Common myeloid progenitor, CD34-positive (primary cell): ENCODE results near the gene GSG1.

Source experiments
- CTCF ChIA-PET: fragments of 350-600 bp; sonication (Branson Sonifier 250); formaldehyde crosslinking; loops from one replicate; lab custom pipeline; 2021; ENCODE audit warnings: antibody characterized with exemption; lab: Charles Lee
- POLR2A ChIA-PET: fragments of 350-600 bp; sonication (Branson Sonifier 250); formaldehyde crosslinking; loops from one replicate; lab custom pipeline; 2021; ENCODE audit warnings: antibody characterized with exemption; lab: Charles Lee
- DNase-seq, 3 donors: peaks; one replicate each; pipeline versions ENCODE4 v3.0.0 to v3.0.0-alpha.2; 2013
- H3K27ac ChIP-seq, 2 experiments: 1 replicate in 1 of 2; 2 replicates in 1 of 2; pipeline ENCODE4 v1.7.0; 2013; ENCODE audit warnings: inconsistent platforms in 2 of 2, low read length in 2 of 2, mild to moderate bottlenecking in 2 of 2, low read depth in 1 of 2, moderate library complexity in 1 of 2; ENCODE audit not compliant: severe bottlenecking in 2 of 2, insufficient read depth in 1 of 2, poor library complexity in 1 of 2
- H3K27me3 ChIP-seq, 5 experiments: replicated peaks in 2 of 5; 1 replicate in 3 of 5; 2 replicates in 2 of 5; pipeline versions ENCODE4 v1.6.1 to v1.7.0; 2013; ENCODE audit warnings: low read length in 4 of 5, mild to moderate bottlenecking in 2 of 5, moderate library complexity in 2 of 5, inconsistent platforms in 1 of 5; ENCODE audit not compliant: insufficient read depth in 5 of 5, control insufficient read depth in 4 of 5
- H3K36me3 ChIP-seq, 4 experiments: 1 replicate in 2 of 4; 2 replicates in 2 of 4; pipeline versions ENCODE4 v1.6.1 to v1.7.0; 2013; ENCODE audit warnings: low read length in 3 of 4, control low read depth in 1 of 4, mild to moderate bottlenecking in 1 of 4; ENCODE audit not compliant: control insufficient read depth in 4 of 4, insufficient read depth in 4 of 4
- H3K4me1 ChIP-seq, 4 experiments: 1 replicate in 3 of 4; 2 replicates in 1 of 4; pipeline versions ENCODE4 v1.6.1 to v1.7.1; 2013; ENCODE audit warnings: low read length in 3 of 4, mild to moderate bottlenecking in 3 of 4, control low read depth in 1 of 4, inconsistent platforms in 1 of 4, moderate library complexity in 1 of 4; ENCODE audit not compliant: control insufficient read depth in 4 of 4, insufficient read depth in 4 of 4; ENCODE audit errors: control extremely low read depth in 1 of 4
- H3K4me3 ChIP-seq, 7 experiments: 1 replicate in 4 of 7; 2 replicates in 3 of 7; pipeline versions ENCODE4 v1.5.1 to v1.7.0; 2013; ENCODE audit warnings: mild to moderate bottlenecking in 7 of 7, low read length in 6 of 7, moderate library complexity in 6 of 7, inconsistent platforms in 2 of 7, low read depth in 2 of 7, control low read depth in 1 of 7; ENCODE audit not compliant: insufficient read depth in 4 of 7, control insufficient read depth in 1 of 7; ENCODE audit errors: extremely low read depth in 1 of 7
- H3K9me3 ChIP-seq, 5 experiments: 1 replicate in 4 of 5; 2 replicates in 1 of 5; pipeline versions ENCODE4 v1.6.1 to v1.7.1; 2013; ENCODE audit warnings: low read length in 4 of 5, mild to moderate bottlenecking in 2 of 5, inconsistent platforms in 1 of 5, low read depth in 1 of 5, moderate library complexity in 1 of 5; ENCODE audit not compliant: control insufficient read depth in 4 of 5, insufficient read depth in 2 of 5; ENCODE audit errors: control extremely low read depth in 1 of 5
- WGBS: methylation state at CpG from one replicate; pipeline ENCODE4 v1.1.5; 2013; ENCODE audit not compliant: insufficient coverage; 5-methylcytosine and 5-hydroxymethylcytosine counted together

The GSG1 gene

DNA sequence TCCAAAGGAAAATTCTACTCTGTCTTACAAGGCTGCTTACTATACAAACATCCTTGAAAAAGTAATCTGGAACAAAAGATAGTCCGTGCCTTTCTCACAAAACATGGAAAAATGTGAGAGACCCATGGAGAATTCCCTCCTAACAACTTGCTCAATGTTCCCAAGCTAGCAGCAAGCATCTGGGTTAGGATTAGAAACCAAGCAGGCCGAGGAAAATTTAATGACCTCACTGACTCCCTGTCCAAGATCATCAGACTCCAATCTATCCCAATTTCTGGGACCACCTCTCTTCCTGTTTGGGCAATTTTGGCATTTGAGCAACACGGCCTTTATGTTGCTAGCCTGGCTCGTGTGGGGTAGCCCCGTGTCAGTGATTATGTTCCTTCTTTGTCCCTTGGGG, 18.1 kb upstream of the GSG1 start:
- Histone ChIP-seq H3K4me1 (peaks cover 0 to 17% (median 9%) of the 10 kb centered on the region in 4 experiments), H3K4me3 (no peak overlapping the region), H3K9me3 (no peaks in the 10 kb centered on the region), H3K27me3 (no peaks in the 10 kb centered on the region), H3K36me3 (no peaks in the 10 kb centered on the region), H3K27ac (no peak overlapping the region)
- 100% methylated on average over 4 of the region's 5 CpGs for WGBS
- POLR2A ChIA-PET, result no interaction called here
- no peak for DNase-seq
- CTCF ChIA-PET, result interaction anchor here (1.4 to 1.6 kb wide), 3 partner anchors 12 to 21 kb away, joined by 3 to 4 read pairs (median 4); no protein-coding TSS in a partner anchor

DNA sequence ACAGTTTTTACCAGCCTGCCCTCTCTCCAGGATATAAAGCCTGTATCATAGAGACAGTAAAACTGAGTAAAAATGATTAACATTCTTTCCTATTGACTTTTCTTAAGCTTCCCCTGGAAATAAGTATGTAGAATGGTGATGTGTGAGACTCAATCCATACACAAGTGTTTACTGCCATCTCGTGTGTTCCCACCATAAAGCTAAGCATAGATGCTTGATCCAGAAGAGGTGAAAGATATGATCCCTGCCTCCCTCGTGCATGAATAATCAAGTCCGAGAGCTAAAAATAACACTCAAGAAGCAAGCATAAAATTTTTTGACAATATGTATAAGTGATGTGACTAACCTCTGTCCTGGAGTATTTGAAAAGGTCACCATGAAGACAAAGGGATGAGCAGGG, 16.9 kb upstream of the GSG1 start:
- Histone ChIP-seq H3K4me1 (peaks cover 0 to 20% (median 5%) of the 10 kb centered on the region in 4 experiments), H3K27me3 (no peaks in the 10 kb centered on the region), H3K9me3 (no peaks in the 10 kb centered on the region), H3K27ac (no peak overlapping the region), H3K36me3 (no peaks in the 10 kb centered on the region), H3K4me3 (no peak overlapping the region)
- DNase-seq, result no peak
- POLR2A ChIA-PET, result no interaction called here
- CTCF ChIA-PET, result interaction anchor here (1.1 to 1.5 kb wide), 3 partner anchors 16 to 21 kb away, joined by 3 to 4 read pairs (median 4); no protein-coding TSS in a partner anchor
- WGBS, result no CpG with 5 or more reads among the region's 3 CpGs

DNA sequence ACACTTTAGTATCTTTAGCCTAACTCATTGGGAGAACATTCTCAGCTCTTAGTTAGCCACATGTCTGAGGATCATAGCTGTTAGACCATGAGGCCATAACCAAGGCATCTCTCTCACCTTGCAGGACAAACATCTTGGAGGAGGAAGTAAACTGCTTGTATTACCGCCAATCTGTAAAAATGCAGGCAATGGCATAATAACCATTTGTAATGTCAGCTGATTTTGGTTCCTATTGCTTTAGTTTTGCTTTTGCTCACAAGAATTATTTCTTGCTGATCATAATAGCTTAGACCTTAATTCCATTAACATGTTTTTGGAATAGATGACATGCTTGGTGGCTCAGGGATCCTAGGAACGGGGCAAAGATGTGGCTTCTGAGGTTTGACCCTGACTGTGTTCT, 16.4 kb upstream of the GSG1 start:
- CTCF ChIA-PET, result interaction anchor here (1.1 to 1.5 kb wide), 3 partner anchors 15 to 20 kb away, joined by 3 to 4 read pairs (median 4); no protein-coding TSS in a partner anchor
- peaks cover 0 to 16% (median 0%) of the 10 kb centered on the region in 4 experiments for H3K4me1 ChIP-seq
- POLR2A ChIA-PET, result no interaction called here
- no peaks in the 10 kb centered on the region for H3K27me3 ChIP-seq
- H3K9me3 ChIP-seq, result no peaks in the 10 kb centered on the region
- H3K27ac ChIP-seq, result no peak overlapping the region
- DNase-seq, result no peak
- H3K36me3 ChIP-seq, result no peaks in the 10 kb centered on the region
- 100% methylated on average over 1 of the region's 2 CpGs for WGBS
- no peak overlapping the region for H3K4me3 ChIP-seq

DNA sequence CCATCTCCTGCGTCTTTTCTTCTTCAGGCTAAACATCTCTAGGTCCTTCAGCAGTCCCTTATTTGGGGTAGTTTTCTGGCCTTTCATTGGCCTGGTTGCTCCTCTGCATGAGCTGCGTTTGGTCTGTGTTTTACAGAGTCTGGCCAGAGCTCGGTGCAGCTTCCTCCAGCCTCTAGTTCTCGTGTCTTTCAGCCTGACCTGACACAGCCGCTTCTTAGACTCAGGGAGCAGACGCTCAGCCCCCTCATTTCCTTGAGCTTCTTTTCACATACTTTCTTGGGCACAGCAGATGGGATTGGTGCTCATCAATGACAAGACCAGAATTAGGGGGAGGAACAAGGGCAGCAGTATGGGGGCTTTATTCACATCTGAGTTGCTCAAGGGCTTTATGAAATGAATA, 13.6 kb upstream of the GSG1 start:
- Histone ChIP-seq H3K4me1 (peaks cover 0 to 14% (median 0%) of the 10 kb centered on the region in 4 experiments), H3K36me3 (no peaks in the 10 kb centered on the region), H3K27me3 (no peaks in the 10 kb centered on the region), H3K9me3 (peaks cover 0 to under 1% (median 0%) of the 10 kb centered on the region in 5 experiments), H3K27ac (no peak overlapping the region), H3K4me3 (no peak overlapping the region)
- ChIA-PET CTCF (interaction anchor here (0.8 to 2.0 kb wide), 4 partner anchors 12 to 19 kb away, joined by 3 to 8 read pairs (median 4); no protein-coding TSS in a partner anchor), POLR2A (interaction anchor here (0.6 kb wide), 1 partner anchor 120 kb away, joined by 4 read pairs; no protein-coding TSS in a partner anchor)
- 97% methylated on average over 5 of the region's 6 CpGs for WGBS
- no peak for DNase-seq

DNA sequence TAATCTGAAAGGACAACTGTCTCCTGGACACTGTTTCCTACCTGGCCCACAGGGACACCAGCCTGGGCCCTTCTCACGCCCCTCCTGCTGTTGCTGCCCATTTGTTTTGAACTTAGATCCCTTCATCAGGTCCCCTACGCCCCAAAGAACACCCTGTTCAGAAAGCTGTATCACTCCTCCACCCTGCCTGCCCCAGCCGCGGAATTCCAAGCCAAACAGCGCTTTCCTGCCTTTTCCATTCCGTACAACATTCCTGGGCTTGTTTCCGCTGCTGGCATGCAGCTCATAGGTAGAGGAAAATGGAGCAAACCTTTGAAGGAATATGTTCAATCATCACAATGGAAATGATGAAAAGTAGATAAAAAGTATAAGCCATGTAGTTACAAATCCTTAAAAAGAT, 12.8 kb upstream of the GSG1 start:
- Histone ChIP-seq H3K4me1 (peaks cover 0 to 14% (median 0%) of the 10 kb centered on the region in 4 experiments), H3K27me3 (no peaks in the 10 kb centered on the region), H3K36me3 (no peaks in the 10 kb centered on the region), H3K4me3 (no peak overlapping the region), H3K9me3 (peaks cover 0 to 4% (median 0%) of the 10 kb centered on the region in 5 experiments), H3K27ac (no peak overlapping the region)
- POLR2A ChIA-PET, result no interaction called here
- 95% methylated on average over 4 of the region's 7 CpGs for WGBS
- CTCF ChIA-PET, result interaction anchor here (1.1 to 2.8 kb wide), 5 partner anchors 11 to 33 kb away, joined by 3 to 9 read pairs (median 5); partner anchors contain the start of gene GSG1
- DNase-seq, result no peak

DNA sequence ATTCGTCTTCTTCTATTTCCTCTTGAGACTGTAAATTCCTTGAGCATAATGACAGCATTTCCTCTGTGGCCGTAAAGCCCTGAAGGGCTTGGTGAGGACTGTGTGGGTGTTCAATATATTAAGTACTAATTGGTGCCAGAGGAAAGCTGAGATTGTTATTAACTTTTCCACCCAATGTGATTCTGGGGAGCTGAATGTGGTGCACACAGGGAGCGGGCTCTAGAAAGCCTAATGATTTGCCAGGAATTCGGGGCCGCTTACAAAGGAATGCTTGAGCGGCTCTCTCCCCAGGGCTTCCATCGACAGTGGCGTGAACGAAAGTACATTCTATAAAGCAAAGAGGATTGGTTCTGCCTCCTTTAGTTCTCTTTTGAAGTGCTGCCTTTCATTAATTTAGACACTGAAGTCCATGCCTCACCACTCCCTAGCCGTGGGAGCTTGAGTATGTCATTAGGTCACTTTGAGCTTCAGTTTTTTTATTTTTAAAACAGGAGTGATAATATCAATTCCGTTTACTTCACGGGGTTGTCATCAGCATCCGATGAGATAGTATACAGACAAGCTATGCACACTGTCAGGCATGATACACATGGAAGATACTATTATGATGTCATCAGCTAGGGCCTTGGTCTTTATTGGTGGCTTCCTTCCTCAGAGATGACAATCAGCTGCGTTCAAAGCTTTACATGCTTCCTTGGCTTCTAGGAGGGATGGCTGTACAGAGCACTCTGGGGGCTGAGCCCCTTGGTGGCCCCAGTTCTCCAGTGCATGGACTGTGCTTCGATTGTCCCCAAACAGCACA, 11.0 kb upstream of the GSG1 start:
- H3K9me3 ChIP-seq, result peaks cover 0 to 4% (median 0%) of the 10 kb centered on the region in 5 experiments
- POLR2A ChIA-PET, result no interaction called here
- no peak overlapping the region for H3K4me3 ChIP-seq
- H3K27ac ChIP-seq, result no peak overlapping the region
- WGBS, result 86% methylated on average over 12 of the region's 15 CpGs
- no peak for DNase-seq
- H3K27me3 ChIP-seq, result no peaks in the 10 kb centered on the region
- CTCF ChIA-PET, result interaction anchor here (0.7 to 2.8 kb wide), 4 partner anchors 10 to 65 kb away, joined by 3 to 9 read pairs (median 4); partner anchors contain the start of gene GSG1
- H3K4me1 ChIP-seq, result peaks cover 0 to 5% (median 0%) of the 10 kb centered on the region in 4 experiments
- H3K36me3 ChIP-seq, result no peaks in the 10 kb centered on the region

DNA sequence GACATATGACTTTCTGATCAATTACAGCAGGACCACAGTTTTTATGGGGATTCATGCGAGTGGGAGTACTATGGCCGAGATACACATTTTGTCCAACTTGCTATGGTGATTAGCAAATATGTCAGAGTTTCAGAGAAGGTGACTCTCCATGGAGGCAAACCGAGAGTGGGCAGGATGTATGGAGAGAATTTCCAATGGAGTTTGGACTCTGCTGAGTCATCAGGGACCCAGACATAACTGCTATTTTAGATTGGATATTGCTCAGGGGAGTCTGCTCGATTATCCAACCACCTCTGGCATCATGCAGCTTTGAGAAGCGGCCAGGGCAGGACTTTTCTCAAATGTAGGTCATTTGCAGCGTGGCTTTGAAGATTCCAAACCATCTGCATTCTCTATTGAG, 9.5 kb upstream of the GSG1 start:
- ChIA-PET POLR2A (no interaction called here), CTCF (no interaction called here)
- 97% methylated on average over 5 of the region's 6 CpGs for WGBS
- H3K27ac ChIP-seq, result no peak overlapping the region
- DNase-seq, result no peak
- H3K36me3 ChIP-seq, result no peaks in the 10 kb centered on the region
- no peaks in the 10 kb centered on the region for H3K27me3 ChIP-seq
- H3K4me3 ChIP-seq, result no peak overlapping the region
- H3K9me3 ChIP-seq, result peaks cover 0 to 7% (median 2%) of the 10 kb centered on the region in 5 experiments
- H3K4me1 ChIP-seq, result peaks cover 0 to 5% (median 0%) of the 10 kb centered on the region in 4 experiments
